Liver (tissue), 9 donors: Measurements from ENCODE around the gene TBX2. TPM values are rescaled to one million over a fixed set of nuclear protein-coding genes. Genes with fewer than 3 reads are reported as not detected.

Experiments used
- DNase-seq: peaks from one replicate; pipeline ENCODE4 v3.0.0-alpha.2; 2017; ENCODE audit warnings: low spot score
- H3K27ac ChIP-seq, 2 donors: one replicate each; pipeline ENCODE4 v1.7.0; 2013; ENCODE audit warnings: inconsistent platforms in 2 of 2, low read length in 2 of 2, control low read depth in 1 of 2, low read depth in 1 of 2, mild to moderate bottlenecking in 1 of 2
- H3K27me3 ChIP-seq, 4 donors: one replicate each; pipeline versions ENCODE4 v1.6.1 to v1.7.0; 2013; ENCODE audit warnings: low read length in 3 of 4, inconsistent platforms in 1 of 4, mild to moderate bottlenecking in 1 of 4, moderate library complexity in 1 of 4; ENCODE audit not compliant: control insufficient read depth in 4 of 4, insufficient read depth in 4 of 4
- H3K36me3 ChIP-seq, 4 donors: one replicate each; pipeline versions ENCODE4 v1.6.1 to v1.7.0; 2013; ENCODE audit warnings: low read length in 3 of 4, mild to moderate bottlenecking in 3 of 4, low read depth in 1 of 4, moderate library complexity in 1 of 4; ENCODE audit not compliant: control insufficient read depth in 4 of 4, insufficient read depth in 3 of 4
- H3K4me1 ChIP-seq, 4 donors: one replicate each; pipeline versions ENCODE4 v1.6.1 to v1.7.0; 2013; ENCODE audit warnings: low read length in 3 of 4, mild to moderate bottlenecking in 3 of 4, moderate library complexity in 1 of 4; ENCODE audit not compliant: control insufficient read depth in 4 of 4, insufficient read depth in 4 of 4
- H3K4me3 ChIP-seq, 3 donors: one replicate each; pipeline versions ENCODE4 v1.6.1 to v1.7.0; 2013; ENCODE audit warnings: low read length in 3 of 3, control low read depth in 1 of 3, low read depth in 1 of 3, mild to moderate bottlenecking in 1 of 3
- H3K9ac ChIP-seq, 2 donors: one replicate each; pipeline ENCODE4 v1.7.0; 2013; ENCODE audit warnings: low read length in 2 of 2, mild to moderate bottlenecking in 2 of 2, moderate library complexity in 2 of 2, control low read depth in 1 of 2, low read depth in 1 of 2
- H3K9me3 ChIP-seq, 4 donors: one replicate each; pipeline versions ENCODE4 v1.6.1 to v1.7.0; 2013; ENCODE audit warnings: low read length in 3 of 4; ENCODE audit not compliant: control insufficient read depth in 4 of 4
- ATF3 ChIP-seq: IDR thresholded peaks from 2 replicates; pipeline ENCODE4 v1.6.1; 2016; ENCODE audit warnings: antibody characterized with exemption
- FOXA2 ChIP-seq: IDR thresholded peaks from 2 replicates; pipeline ENCODE4 v1.6.1; 2016; ENCODE audit warnings: antibody characterized with exemption
- GABPA ChIP-seq, 2 donors: IDR thresholded peaks in 1 of 2; conservative IDR thresholded peaks in 1 of 2; 2 replicates each; pipeline ENCODE4 v1.6.1; 2016; ENCODE audit warnings: antibody characterized with exemption in 2 of 2, mild to moderate bottlenecking in 1 of 2, moderate library complexity in 1 of 2
- HNF4A ChIP-seq, 2 donors: conservative IDR thresholded peaks; 2 replicates each; pipeline ENCODE4 v1.6.1; 2016; ENCODE audit warnings: antibody characterized with exemption in 2 of 2, mild to moderate bottlenecking in 2 of 2
- HNF4G ChIP-seq: IDR thresholded peaks from 2 replicates; pipeline ENCODE4 v1.6.1; 2016; ENCODE audit warnings: antibody characterized with exemption
- NR2F2 ChIP-seq: IDR thresholded peaks from 2 replicates; pipeline ENCODE4 v1.6.1; 2016; ENCODE audit warnings: antibody characterized with exemption
- REST ChIP-seq: IDR thresholded peaks from 2 replicates; pipeline ENCODE4 v1.6.1; 2016; ENCODE audit warnings: antibody characterized with exemption, mild to moderate bottlenecking
- RXRA ChIP-seq, 2 donors: IDR thresholded peaks; 2 replicates each; pipeline ENCODE4 v1.6.1; 2017 to 2018; ENCODE audit warnings: antibody characterized with exemption in 2 of 2, mild to moderate bottlenecking in 1 of 2
- SP1 ChIP-seq: IDR thresholded peaks from 2 replicates; pipeline ENCODE4 v1.6.1; 2018; ENCODE audit warnings: antibody characterized with exemption, mild to moderate bottlenecking
- TAF1 ChIP-seq: conservative IDR thresholded peaks from 2 replicates; pipeline ENCODE4 v1.6.1; 2016; ENCODE audit warnings: antibody characterized with exemption, mild to moderate bottlenecking
- YY1 ChIP-seq: IDR thresholded peaks from 2 replicates; pipeline ENCODE4 v1.6.1; 2016; ENCODE audit warnings: antibody characterized with exemption, mild to moderate bottlenecking
- ZBTB33 ChIP-seq: IDR thresholded peaks from 2 replicates; pipeline ENCODE4 v1.6.1; 2016; ENCODE audit warnings: antibody characterized with exemption
- WGBS: extraction: QIAGEN DNeasy Blood & Tissue Kit; methylation state at CpG from one replicate; pipeline ENCODE4 v1.1.7; 2013; 5-methylcytosine and 5-hydroxymethylcytosine counted together
- polyA plus RNA-seq, 2 donors: library from polyadenylated mRNA; stranded (reverse) in 1 of 2; unstranded in 1 of 2; fragments of 200-250 nt in 1 of 2; fragments of >200 nt in 1 of 2; fragmentation: Nextera tagmentation in 1 of 2; extraction: Ambion mirVana in 1 of 2; gene quantifications; one replicate each; pipeline versions ENCODE4 v1.2.1 to v1.2.3, GENCODE V29; 2013 to 2015
- total RNA-seq, 2 donors: library from RNA; depleted of rRNA; stranded (reverse); fragments of >200 nt; gene quantifications; one replicate each; pipeline ENCODE4 v1.2.3, GENCODE V29; 2014
- donor health status: healthy.
- donor health status: healthy.
- donor health status: healthy.
- donor health status: healthy.
- donor health status: healthy.

Gene TBX2
- total and polyA plus RNA-seq, 4 donors, result 0.85 to 3.1 (median 2.5) TPM

- Histone ChIP-seq H3K4me1 (peaks cover 2 to 22% (median 14%) of the 10 kb centered on the region in 4 donors), H3K27ac (no peak overlapping the region)
- no peak for DNase-seq
Observed at GRCh38 chr17:61453566-61454380, 54.1 kb downstream of the TBX2 start.

GRCh38 chr17:61454381-61455323, 55.0 kb downstream of the TBX2 start:
- 7% methylated on average over 86 of the region's 86 CpGs for WGBS

More at GRCh38 chr17:61453566-61454380, 54.1 kb downstream of the TBX2 start:
- Histone ChIP-seq H3K27me3 (peaks cover 11 to 28% (median 17%) of the 10 kb centered on the region in 4 donors), H3K9me3 (peaks cover 0 to 3% (median 0%) of the 10 kb centered on the region in 4 donors), H3K36me3 (no peaks in the 10 kb centered on the region), H3K9ac (no peak overlapping the region), H3K4me3 (peak overlapping the region in 1 of 3 donors; percentile 3)
- WGBS, result 17% methylated on average over 17 of the region's 17 CpGs
- TF ChIP-seq HNF4A (conservative IDR thresholded peaks at IDR 0.05), result no peak
- TF ChIP-seq SP1, result no peak
- no peak for TF ChIP-seq TAF1
- no peak for TF ChIP-seq REST
- TF ChIP-seq FOXA2, result no peak
- no peak for TF ChIP-seq GABPA (IDR thresholded peaks at IDR 0.05 in 1 of 2, conservative IDR thresholded peaks at IDR 0.05 in 1 of 2)

GRCh38 chr17:61455324-61456060, 55.8 kb downstream of the TBX2 start:
- H3K27ac ChIP-seq, result no peak overlapping the region
- no peak for TF ChIP-seq REST
- TF ChIP-seq NR2F2, result no peak
- TF ChIP-seq RXRA (IDR thresholded peaks at IDR 0.05), result no peak
- no peak for TF ChIP-seq ZBTB33
- no peak for TF ChIP-seq HNF4G
- no peak for TF ChIP-seq ATF3
- 46% methylated on average over 18 of the region's 18 CpGs for WGBS
- peaks cover 0 to 7% (median 3%) of the 10 kb centered on the region in 4 donors for H3K9me3 ChIP-seq
- H3K9ac ChIP-seq, result no peak overlapping the region
- peaks cover 17 to 28% (median 21%) of the 10 kb centered on the region in 4 donors for H3K27me3 ChIP-seq
- peaks cover 2 to 22% (median 14%) of the 10 kb centered on the region in 4 donors for H3K4me1 ChIP-seq
- H3K36me3 ChIP-seq, result no peaks in the 10 kb centered on the region
- H3K4me3 ChIP-seq, result no peak overlapping the region
- peak; percentile 28 for DNase-seq

More at GRCh38 chr17:61454381-61455323, 55.0 kb downstream of the TBX2 start:
- TF ChIP-seq GABPA (IDR thresholded peaks at IDR 0.05 in 1 of 2, conservative IDR thresholded peaks at IDR 0.05 in 1 of 2) (no peak), YY1 (no peak), RXRA (IDR thresholded peaks at IDR 0.05) (no peak), TAF1 (no peak), HNF4G (no peak)
- peaks cover 13 to 28% (median 20%) of the 10 kb centered on the region in 4 donors for H3K27me3 ChIP-seq
- no peak overlapping the region for H3K27ac ChIP-seq
- peaks cover 2 to 22% (median 14%) of the 10 kb centered on the region in 4 donors for H3K4me1 ChIP-seq
- no peaks in the 10 kb centered on the region for H3K36me3 ChIP-seq
- peak; percentile 32 for DNase-seq
- peaks cover 0 to 3% (median under 1%) of the 10 kb centered on the region in 4 donors for H3K9me3 ChIP-seq
- H3K4me3 ChIP-seq, result peak overlapping the region in 1 of 3 donors; percentile 3
- no peak overlapping the region for H3K9ac ChIP-seq
